HG03439 (cell line): Measurements from ENCODE around the gene OR10D3.
"Not testable (repeated sequence)": the region's sequence is repeated elsewhere in the genome, so short reads cannot be mapped to it uniquely, and the experiment has no call there.

Experiments
- ATAC-seq: cut with Tn5 transposase; IDR thresholded peaks from one replicate; pipeline ENCODE4 v1.9.1; 2021; ENCODE audit warnings: mild to moderate bottlenecking, moderate library complexity; ENCODE audit not compliant: unreplicated experiment

The OR10D3 gene, protein sequence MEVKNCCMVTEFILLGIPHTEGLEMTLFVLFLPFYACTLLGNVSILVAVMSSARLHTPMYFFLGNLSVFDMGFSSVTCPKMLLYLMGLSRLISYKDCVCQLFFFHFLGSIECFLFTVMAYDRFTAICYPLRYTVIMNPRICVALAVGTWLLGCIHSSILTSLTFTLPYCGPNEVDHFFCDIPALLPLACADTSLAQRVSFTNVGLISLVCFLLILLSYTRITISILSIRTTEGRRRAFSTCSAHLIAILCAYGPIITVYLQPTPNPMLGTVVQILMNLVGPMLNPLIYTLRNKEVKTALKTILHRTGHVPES

DNA sequence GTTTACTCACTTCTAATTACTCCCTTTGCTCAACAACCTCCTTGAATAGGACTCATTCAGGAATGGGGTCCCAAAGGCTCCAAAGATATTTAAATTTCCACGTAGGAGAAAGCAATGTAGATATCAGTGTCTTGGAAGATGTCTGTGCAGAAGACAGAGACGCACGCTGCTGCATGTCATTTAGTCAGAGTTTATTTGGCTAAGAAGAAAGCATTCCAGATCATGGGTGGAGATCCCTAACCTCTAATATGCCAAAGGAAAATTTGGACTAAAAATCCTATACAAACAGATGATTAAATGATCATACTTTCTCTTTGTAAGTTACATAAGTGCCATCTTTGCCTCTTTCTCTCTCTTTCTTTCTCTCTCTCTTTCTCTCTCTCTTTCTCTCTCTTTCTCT lies at the start of gene OR10D3:
Gene OR10D3 (plus strand): TSS at position 278 of the 400 bp plus-strand sequence. CDS start 1,925 bp downstream, outside the sequence.
- no peak for ATAC-seq

DNA sequence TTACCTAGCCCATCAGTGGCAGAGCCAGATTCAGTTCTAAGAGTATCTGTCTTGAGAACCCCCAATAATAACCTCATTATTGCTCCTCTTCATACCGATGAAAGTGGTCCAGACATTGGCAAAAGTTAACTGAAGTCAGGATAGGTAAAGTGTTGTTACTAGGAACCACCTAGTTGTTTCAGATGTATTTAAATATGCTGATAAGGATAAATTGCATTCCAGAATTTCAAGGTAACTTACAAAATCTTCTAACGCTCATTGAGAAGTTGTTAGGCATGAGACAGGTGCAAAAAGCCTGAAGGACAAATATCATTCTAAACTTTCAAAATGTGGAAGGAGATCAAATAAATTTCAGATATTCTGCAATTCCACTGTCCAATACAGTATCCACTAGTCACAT lies 40.1 kb upstream of the OR10D3 start:
- no peak for ATAC-seq

DNA sequence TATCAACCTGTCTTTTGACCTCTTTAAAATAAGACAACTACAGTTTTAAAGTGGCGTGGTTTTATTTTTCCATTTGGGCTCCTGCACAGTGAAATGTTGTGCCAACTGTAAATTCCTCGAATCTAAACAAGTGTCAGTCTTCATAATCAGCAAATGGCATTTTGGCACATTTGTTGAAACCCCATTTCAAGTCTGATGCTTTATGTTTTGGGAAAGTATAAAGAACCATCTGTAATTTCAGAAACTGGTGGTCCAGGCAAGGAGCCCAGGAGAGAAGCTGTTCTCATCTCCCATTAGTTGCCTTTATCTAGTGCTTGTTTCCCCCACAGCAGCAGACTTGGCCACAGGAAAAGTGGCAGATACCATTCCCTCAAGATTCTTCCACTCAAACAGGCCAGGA lies 35.2 kb upstream of the OR10D3 start:
- no peak for ATAC-seq

DNA sequence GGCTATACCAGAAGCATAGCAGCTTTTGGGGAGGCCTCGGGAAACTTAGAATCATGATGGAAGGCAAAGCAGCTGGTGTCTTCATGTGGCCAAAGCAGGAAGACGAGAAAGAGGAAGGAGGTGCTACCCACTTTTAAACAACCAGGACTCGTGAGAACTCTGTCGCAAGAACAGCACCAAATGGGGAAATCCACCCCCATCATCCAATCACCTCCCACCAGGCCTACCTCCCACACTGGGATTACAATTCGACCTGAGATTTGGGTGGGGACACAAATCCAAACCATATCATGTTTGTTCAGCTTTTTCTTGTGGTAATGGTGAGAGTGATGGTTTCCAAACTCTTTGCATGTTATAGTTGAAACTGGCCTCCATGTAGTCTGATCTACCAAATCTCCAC lies 32.5 kb upstream of the OR10D3 start:
- ATAC-seq = no peak

DNA sequence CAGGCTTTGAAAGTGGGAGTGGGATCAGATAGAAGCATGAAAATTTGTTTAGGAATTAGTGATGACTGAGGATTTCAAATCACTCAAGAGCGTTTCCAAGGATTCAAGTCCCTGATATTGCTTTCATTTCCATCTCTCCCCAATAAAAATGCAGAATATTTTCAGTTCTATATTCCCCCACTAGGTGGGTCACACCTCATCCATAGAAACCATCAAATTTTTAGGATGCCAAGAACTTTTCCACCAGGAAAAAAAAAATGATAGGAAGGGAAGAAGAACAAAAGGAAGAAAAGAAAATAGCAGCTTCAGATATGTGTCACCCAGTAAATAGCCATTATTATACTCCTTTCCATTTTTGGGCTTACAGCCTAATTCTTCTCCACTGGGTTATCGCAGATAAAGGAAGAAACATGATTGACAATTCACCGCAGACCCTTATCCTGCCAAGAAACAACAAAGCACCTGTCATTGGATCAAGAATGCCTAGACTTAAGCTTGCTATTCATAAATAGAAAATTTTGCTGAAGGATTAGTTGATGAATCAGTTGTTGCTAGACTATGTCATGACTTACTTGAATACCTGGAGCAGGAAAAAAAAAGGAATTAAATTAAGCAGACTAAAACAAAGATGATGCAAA lies 30.3 kb upstream of the OR10D3 start:
- ATAC-seq = no peak

DNA sequence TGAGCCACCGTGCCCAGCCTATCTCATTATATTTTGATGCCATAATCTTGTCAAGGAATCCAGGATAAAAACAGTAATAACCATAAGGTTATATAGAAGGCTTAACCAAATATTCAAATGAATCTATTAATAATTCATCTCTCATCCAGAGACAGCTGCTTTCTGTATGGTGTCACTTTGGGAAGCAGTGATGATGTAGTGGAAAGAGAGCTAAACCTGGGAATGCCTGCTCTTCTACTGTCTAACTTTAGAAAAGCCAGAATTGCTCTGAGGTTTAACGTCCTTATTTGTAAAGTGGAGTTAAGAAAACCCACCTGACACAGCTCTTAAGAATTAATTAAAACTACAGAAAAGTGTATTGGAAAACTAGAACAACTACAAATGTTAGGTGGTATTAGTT lies 29.3 kb upstream of the OR10D3 start:
- no peak for ATAC-seq

DNA sequence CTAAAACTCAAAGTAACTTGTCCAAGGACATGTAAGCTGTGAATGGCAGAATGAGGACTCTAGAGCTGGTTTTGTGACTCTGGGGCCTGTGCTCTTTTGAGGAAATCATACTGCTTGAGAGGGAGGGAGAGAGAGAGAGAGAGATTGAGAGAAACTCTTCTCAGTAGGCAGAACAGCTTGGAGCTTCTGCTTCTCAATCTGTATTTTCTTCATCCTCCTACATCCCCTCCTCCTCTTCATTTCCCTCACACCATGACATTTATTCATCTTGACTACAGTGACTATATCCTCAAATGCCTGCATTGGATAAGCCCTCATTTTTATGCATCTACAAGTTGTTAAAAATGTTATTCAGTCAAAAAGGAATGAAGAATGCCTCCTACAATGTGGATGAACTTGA lies 23.7 kb upstream of the OR10D3 start:
- ATAC-seq = no peak

DNA sequence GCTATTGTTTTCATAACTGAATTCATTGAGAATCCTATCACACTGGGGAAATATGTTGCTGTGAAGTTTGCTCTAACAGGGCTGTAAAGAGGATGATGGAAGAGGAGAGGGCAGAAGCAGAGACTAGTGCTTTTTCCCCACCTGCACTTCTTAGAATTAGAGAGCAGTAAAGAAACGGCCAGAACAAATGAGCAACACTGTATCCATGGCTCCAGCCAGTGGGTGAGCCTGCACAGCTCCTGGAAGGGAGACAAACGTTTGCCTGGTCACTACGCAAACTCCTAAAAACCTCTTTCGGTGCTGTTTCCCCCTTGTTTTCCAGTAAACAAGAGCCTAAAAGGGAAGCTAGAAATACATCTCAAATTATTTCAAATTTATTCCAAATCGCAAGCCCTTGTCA lies 22.2 kb upstream of the OR10D3 start:
- no peak for ATAC-seq

DNA sequence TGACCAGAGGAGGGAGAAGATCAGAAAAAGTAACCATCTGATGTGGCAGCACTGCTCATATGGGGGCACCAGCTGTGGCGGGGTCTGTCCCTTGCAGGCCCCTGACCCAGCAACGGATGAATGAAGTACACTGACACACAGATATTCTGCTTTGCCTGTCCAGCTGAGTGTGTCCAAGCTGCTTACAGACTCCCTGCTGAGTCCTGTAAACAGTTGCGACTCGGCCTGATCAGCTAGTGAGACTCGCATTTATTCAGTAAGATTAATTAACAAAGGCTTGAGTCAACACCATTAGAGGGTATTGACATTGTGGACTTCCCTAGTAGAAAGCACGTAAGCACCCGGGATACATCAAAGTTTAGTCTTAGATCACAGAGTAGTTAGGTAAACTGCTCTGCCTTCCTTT lies 15.3 kb upstream of the OR10D3 start:
- ATAC-seq = no peak

DNA sequence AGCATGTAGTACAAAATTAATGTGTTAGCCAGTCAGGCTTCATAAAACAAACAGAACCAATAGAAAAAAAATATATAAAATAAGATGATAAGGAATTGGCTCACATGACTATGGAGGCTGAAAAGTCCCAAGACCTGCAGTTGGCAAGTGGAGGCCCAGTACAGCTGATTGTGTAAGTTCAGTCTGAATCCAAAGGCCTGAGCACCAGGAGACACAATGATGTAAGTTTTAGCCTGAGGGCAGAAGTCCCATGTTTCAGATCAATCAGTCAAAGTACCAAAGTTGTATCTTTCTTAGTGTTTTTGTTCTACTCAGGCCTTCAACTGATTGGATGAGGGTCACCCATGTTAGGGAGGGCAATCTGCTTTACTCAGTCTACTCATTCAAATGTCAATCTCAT lies 14.3 kb upstream of the OR10D3 start:
- no peak for ATAC-seq

DNA sequence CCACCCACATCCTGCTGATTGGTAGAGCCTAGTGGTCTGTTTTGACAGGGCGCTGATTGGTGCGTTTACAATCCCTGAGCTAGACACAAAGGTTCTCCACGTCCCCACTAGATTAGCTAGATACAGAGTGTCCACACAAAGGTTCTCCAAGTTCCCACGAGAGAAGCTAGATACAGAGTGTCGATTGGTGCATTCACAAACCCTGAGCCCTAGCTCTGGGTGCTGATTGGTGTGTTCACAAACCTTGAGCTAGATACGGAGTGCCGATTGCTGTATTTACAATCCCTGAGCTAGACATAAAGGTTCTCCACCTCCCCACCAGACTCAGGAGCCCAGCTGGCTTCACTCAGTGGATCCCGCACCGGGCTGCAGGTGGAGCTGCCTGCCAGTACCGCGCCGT lies 12.8 kb upstream of the OR10D3 start:
- not testable (repeated sequence) for ATAC-seq

DNA sequence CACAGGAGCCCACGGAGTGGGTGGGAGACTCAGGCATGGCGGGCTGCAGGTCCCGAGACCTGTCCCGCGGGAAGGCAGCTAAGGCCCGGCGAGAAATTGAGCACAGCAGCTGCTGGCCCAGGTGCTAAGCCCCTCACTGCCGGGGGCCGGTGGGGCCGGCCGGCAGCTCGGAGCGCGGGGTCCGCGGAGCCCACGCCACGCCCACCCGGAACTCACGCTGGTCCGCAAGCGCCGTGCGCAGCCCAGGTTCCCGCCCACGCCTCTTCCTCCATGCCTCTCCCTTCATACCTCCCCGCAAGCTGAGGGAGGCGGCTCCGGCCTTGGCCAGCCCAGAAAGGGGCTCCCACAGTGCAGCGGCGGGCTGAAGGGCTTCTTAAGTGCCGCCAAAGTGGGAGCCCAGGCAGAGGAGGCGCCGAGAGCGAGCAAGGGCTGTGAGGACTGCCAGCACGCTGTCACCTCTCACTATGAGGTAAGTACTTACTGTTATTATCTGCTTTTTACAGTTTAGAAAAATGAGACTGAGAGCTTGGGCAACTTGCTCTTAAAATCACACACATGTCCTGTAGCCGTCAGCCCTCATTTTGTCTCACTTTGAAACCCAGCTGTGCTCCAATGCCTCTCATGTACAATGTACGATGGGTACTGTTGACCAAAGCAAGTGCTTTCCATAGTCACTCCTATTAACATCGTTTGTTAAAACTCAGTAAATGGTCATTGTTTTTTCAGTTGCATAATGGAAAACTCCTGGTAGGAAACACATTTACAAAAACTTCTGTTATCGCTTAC lies 12.2 kb upstream of the OR10D3 start:
- no peak for ATAC-seq

DNA sequence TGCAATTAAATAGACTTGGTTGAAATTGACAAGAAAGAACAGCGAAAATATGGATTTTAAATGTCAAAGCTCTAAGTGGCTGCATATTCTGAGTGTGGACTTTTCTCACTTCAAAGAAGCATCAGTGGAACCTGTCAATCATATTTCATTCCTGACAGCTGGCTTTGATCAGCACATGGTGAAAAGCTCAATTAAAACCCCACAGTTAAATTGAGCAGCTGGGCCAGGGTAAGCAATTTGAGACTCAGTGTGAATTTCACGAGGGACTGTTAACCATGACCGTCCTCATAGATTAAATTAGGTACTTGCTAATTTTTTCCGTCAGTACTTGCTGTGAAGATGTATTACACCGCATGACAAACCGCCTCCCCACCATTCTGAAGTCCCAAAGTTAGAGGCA lies 11.0 kb upstream of the OR10D3 start:
- no peak for ATAC-seq

DNA sequence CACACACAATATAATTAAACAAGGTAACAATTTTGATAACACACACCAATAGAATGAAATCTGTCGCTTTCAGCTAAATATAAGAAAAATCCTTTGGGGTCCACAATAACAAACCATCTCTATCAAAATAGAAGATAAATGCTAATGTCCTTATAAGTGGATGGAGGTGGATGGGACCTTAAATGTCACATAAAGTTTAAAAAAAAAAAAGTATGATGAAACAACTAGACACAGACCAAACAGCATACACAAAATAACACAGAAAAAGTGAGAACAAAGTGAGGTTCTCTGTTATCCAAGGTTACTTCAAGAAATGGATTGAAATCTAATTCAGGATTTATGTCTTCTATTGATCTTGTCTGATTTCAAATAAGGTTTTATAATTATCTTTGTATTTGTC lies 10.5 kb upstream of the OR10D3 start:
- no peak for ATAC-seq

DNA sequence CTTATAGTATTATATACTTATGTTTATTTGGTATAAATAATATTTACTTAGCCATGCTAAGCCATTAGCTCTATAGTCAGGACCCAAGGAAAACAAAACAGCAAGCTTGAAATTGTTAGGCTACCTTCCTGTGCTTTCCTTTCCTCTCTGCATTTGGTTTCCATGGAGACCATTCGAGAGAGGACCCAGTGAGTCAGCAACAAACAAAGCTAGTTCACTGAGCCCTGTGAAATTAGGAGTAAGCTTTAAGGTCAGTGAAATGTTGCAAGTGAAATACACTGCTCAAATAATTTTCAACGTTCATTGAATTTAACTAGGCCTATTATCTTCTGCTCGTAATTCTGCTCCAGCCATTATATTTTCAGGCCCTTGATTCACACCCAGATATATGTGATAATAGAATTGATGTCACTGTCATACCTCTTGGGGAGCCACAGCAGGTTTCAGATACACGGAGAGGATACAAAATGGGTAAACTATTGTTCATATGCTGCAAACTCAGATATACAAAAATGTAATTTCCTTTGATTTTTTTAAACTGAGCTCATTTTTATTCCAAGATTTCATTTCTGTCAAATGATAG lies 9.1 kb upstream of the OR10D3 start:
- no peak for ATAC-seq

DNA sequence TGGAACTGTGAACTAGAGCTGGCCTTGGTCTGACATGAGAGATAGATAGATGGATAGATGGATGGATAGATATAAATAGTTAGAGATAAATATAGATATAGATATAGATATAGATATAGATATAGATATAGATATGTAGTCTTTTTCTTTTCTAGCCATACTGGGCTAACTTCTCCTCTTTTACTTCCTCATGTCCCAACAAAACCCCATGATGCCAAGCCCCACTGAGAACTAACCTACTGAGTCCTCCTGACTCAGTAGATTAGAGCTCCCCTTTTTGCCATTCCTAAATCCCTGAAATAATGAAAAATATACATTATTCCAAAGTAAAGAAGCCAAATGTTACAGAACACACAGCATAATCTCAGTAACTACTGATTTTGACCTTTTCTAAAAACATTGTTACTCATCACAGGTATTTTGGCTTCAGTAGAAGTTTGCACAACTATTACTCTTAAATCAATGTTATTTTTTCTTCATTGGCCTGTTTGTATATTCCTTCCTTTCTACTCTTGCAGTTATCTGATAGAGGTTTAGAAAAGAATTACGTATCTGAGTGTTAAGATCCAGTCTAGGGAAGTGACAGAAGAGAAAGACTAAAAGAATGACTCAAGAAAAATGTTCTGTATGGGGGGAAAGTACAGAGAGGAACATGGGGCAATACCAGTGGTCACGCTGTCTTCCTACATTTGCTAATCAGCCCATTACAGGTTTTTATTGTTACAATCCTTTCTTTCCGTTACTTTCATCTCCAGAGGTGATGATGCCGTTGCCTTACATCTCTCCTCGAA lies 6.0 kb upstream of the OR10D3 start:
- peak; percentile 58 for ATAC-seq

DNA sequence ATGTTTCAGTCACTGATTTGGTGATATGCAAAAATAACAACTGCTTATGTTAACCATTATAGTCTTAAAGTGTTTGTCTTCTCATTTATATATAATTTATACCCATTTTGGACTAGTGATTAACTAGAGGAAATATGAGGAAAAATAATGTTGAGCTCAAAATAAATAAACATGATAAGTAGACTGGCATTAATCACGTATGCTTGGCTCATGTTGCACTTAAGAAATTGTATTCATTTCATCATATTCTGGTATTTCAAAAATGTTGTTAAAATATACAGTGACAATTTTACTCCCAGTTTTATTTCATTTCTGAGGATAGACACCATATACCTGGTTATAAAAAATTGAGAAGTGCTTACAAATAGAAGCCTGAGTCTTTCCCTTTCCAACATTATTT lies 3.8 kb upstream of the OR10D3 start:
- ATAC-seq = no peak

DNA sequence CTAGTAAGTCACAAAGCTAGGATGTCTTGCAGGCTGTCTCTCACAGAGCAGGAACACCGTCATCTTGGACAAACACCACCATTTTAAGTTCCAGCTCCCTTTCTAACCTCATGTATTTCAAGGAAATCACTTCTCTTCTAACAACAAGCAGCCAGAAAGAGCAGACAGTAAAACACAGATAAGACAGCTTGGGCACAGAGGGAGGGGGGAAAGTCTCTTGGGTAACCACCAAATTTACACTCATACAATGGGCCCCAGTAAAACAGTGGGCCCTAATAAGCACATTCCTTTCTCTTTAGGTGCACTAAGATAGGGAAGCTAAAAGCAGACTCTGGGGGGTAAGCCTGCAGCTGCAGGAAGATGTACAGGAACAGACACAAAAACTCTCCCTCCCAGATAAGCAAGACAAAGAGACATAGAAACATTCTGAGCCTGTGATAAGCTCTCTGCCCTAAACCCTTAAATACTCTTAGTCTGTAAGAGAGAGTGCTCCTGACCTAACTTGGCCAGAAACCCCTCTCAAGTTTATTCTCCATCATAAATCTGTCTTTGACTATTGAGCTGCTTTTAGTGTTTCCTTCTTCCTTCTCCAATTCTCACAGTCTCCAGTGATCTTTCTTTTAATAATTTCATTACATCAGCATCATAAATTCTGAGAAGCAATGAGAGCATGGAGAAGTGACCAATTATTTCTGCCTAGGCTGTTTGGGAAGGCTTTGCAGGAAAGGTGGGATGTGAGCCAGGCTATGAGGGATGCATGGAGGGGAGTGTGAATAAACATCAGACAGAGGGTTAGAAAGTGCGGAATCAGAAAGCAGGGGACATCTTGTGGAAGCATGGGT lies 7.4 kb downstream of the OR10D3 start:
- no peak for ATAC-seq

DNA sequence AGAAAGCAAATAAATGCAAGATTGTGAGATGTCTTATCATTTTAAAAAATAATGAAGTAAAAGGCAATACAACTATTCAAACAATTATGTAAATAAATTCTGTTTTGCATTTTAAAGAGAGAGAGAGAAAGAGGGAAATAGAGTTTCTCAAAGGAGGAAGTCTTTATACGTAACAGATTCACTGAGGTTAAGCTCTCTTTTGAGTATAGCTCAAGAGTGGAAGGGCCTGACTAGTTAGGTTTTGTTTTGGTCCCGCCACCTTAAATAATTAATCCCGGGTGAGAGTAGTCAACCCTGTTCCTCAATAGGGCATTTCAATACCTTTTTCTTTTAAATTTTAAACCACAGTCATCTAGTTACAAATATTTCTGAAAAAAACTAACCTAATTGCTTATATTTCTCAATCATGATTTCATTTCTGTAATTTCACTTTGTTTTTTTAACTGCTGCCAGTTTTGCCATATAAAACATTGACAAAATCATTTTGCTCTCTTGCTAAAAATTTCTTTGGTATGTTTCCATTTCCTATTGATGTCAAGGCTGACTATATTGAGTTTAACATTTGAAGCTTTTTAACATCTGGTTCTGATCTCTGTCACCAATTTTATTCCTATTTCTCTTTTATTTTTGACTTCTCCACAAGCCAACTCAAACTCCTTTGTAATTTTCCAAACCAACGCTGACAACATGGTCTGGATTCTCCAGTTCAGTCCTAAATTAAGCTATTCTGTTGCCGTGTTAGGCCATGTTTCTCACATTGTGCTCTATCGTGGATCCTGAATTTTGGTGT lies 10.3 kb downstream of the OR10D3 start:
- ATAC-seq = no peak
